ENCODE results near the gene RAD23B.
"Not testable (repeated sequence)": the region's sequence is repeated elsewhere in the genome, so short reads cannot be mapped to it uniquely, and the experiment has no call there.

RAD23B gene

GRCh38 chr9:107294756-107295155, 11.7 kb downstream of the RAD23B start:
- no peak for DNase-seq

GRCh38 chr9:107295995-107296394, 12.9 kb downstream of the RAD23B start:
- no peak for DNase-seq

GRCh38 chr9:107296592-107296991, 13.5 kb downstream of the RAD23B start:
- not testable (repeated sequence) for DNase-seq

DNA sequence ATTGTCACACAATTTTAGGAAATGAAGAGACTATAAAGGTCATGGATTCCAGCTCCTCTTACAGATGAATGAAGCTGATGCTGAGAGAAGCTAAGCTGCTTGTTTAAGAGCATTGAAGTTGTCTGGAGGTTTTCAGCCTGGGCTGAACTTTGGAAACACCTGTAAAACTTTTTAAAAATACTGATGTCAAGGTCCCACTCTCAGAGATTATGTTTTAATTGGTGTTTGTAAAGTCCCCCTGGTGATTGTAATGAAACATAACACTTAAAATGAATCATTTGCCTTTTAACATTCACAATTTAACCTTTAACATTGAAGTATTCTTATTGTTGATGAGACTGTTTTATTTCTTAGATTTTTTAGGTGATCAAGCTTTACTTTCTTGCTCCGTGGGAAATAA, 16.4 kb downstream of the RAD23B start:
- DNase-seq = no peak

DNA sequence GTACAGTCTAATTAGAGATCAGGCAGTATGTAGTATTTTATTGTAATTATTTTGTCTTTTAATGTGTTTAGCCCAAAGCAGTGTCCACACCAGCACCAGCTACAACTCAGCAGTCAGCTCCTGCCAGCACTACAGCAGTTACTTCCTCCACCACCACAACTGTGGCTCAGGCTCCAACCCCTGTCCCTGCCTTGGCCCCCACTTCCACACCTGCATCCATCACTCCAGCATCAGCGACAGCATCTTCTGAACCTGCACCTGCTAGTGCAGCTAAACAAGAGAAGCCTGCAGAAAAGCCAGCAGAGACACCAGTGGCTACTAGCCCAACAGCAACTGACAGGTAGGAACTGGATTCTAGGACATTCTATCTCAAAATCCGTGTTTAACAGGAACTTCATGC, 23.2 kb downstream of the RAD23B start:
- no peak for DNase-seq

DNA sequence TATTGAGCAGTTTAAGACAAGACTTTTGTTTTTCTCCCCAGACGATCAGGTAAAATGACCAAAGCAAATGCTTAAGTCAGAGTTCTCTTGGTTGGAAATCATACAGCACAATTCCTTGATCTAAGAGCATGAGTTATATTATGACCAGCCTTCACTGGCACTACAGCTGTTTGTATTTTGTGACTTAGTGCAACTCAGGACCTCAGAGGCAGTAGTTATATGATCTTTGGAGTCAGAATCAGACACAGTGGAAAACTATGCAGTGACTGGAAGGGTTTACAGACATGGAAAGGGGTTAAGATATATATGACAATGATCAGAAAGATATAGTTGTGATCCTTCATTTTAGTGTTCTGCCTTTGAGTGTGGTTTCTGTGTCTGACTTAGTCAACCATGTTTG, 24.3 kb downstream of the RAD23B start:
- DNase-seq = no peak

GRCh38 chr9:107308461-107308860, 25.4 kb downstream of the RAD23B start:
- DNase-seq = no peak

- no peak for DNase-seq
Observed at GRCh38 chr9:107309271-107309670, 26.2 kb downstream of the RAD23B start.

DNA sequence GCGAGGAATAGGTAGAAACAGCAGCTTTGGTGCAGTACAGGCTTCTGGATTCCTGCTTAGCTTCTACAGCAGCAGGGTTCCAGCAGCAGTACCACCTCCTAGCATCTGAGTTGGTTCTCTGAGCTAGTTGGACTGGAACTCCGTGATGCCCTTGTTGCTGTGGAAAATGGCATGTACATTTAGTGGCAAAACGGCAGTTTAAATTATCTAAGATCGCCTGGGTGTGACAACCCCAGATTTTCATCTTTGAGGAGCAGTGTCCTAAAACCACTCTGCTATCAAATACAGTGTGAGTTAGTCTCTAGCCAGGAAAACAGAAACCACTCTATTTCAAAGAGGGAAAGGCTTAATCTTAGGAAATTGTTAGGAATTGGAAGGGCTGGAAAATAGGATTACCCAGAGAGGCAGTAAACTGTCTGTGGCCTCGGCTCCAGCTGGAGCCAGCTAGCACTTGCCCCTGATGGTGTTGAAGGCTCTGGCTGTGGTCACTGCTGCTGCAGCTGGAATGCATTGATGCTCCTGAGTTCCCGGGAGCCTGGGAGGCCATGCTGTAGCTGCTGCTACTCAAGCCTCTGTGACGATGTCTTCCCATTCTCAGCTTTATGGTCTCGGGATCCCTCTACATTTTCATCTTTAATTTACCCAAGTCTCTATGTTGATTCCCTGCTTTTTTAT, 29.4 kb downstream of the RAD23B start:
- no peak for DNase-seq

GRCh38 chr9:107313555-107314096, 30.5 kb downstream of the RAD23B start:
- DNase-seq = no peak

DNA sequence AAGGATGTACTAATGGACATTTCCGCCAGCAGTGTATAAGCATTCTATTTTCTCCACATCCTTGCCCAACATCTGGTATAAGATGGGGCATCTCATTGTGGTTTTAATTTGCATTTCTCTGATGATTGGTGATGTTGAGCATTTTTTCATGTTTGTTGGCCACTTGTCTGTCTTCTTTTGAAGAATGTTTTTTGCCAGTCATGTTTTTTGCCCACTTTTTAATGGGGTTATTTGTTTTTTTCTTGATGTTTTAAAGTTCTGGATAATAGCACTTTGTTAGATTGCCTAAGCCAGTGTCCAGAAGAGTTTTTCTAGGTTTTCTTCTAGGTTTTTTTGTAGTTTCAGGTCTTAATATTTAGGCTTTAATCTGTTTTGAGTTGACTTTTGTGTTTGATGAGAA, 31.7 kb downstream of the RAD23B start:
- DNase-seq = no peak

DNA sequence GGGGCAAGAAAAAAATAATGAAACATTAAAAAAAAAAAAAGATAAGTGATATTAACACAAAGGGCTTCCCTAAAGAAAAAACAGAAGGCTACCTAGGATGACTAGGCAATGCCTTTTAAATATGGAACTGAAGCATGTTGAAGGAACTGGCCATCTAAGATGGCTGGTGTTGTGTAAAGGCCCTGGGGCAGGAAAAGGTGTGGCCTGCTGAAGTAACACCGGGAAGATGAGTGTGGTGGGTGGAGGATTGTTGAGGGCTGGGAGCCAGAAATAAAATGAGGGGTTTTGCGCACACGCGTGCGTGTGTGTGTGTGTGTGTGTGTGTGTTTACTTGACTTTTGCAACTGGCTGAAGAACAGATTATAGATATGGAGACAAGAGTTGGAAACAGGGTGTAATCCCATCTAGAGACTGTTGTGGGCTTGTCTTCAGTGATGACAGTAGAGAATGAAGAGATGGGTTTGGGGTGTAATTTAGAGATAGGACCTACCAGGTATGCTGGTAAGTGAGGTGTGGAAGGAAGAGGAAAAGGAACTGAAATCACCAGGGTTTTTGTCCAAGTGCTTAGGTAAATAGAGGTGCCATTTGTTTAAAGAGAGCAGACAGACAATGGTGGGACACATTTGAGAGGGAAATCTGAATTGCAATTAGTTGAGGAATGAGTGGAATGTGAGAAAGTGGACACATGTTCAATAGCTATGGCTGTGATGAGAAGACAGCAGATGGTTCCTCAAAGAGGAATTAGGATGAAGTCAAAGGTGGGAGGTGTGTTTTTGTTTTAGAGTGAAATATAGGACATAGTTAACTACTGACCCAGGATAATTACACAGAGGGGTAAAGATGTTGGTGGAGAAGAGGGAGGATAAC, 33.9 kb downstream of the RAD23B start:
- no peak for DNase-seq

GRCh38 chr9:107322643-107323042, 39.6 kb downstream of the RAD23B start:
- DNase-seq = no peak

- no peak for DNase-seq
Observed at GRCh38 chr9:107323836-107324585, 40.9 kb downstream of the RAD23B start.

DNA sequence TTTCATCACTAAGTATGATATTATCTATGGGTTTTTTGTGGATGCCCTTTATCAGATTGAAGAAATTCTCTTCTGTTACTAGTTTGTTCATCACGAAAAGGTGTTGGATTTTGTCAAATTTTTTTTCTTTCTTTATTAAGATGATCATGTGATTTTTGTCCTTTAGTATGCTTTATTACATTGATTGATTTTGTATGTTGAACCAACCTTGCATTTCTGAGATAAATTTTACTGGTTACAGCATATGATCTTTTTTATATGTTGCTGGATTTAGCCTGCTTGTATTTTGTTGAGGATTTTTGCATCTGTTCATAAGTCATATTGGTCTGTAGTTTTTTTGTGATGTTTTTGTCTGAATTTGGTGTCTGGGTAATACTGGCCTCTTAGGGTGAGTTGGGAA, 42.8 kb downstream of the RAD23B start:
- DNase-seq = no peak

- no peak for DNase-seq
Observed at GRCh38 chr9:107328510-107328909, 45.4 kb downstream of the RAD23B start.

- DNase-seq = no peak
Observed at GRCh38 chr9:107330420-107330819, 47.3 kb downstream of the RAD23B start.

GRCh38 chr9:107332883-107333282, 49.8 kb downstream of the RAD23B start:
- DNase-seq = no peak

- no peak for DNase-seq
Observed at GRCh38 chr9:107333363-107333762, 50.3 kb downstream of the RAD23B start.

DNA sequence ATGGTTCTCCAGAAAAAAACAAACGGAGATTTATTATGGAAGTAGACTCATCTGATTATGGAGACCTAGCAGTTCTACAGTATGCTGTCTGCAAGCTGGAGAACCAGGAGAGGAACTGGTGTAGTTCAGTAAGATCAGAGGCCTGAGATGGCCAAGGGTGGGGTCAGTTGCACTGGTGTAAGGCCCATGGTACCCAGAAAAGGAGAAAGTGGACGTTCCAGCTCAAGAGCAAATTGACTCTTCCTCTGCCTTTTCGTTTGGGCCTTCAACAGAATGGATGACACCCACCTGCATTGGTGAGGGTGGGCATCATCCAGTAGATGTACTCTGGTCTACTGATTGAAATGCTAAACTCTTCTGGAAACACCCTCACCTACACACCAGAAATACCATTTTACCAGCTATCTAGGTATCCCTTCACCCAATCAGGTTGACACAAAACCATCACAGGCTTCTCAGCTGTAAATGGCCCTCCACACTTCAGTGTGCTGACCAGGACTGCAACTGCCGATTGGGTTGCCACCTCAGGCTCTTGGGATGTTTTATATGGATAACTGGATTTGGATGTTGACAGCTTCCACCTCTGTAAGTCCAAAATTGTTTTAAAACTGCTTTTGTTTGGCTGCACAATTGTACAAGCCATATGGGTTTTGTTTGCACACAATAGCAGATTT, 51.2 kb downstream of the RAD23B start:
- DNase-seq = no peak

GRCh38 chr9:107335331-107335730, 52.3 kb downstream of the RAD23B start:
- DNase-seq = no peak

- no peak for DNase-seq
Observed at GRCh38 chr9:107336718-107337360, 53.8 kb downstream of the RAD23B start.
